Measurements from ENCODE around the gene PRKAR1B.

Gene PRKAR1B

GRCh38 chr7:623464-623863 is 103.6 kb downstream of the PRKAR1B start:
- no peaks in the 10 kb centered on the region for H3K36me3 ChIP-seq (ENCODE audit: control insufficient read depth in 2 of 2, insufficient read depth in 1 of 2, low read length in 2 of 2)
- H3K4me1 ChIP-seq (ENCODE audit: control insufficient read depth, insufficient read depth, low read length), result no peaks in the 10 kb centered on the region
- no peak overlapping the region for H3K4me3 ChIP-seq (ENCODE audit: low read depth, low read length)
- CTCF ChIA-PET, result no interaction called here
- no peaks in the 10 kb centered on the region; the same call in 1 of the 2 replicates for H3K9me3 ChIP-seq (ENCODE audit: control insufficient read depth, insufficient read depth, low read depth, low read length)
- TF ChIP-seq ZFP37 (tag by site-specific recombination; IDR thresholded peaks at IDR 0.05) (no peak), ZNF548 (tag by site-specific recombination; IDR thresholded peaks at IDR 0.05) (no peak), KLF8 (tag by site-specific recombination; IDR thresholded peaks at IDR 0.05) (no peak), OVOL3 (tag by site-specific recombination; IDR thresholded peaks at IDR 0.05) (no peak), ZNF169 (tag by site-specific recombination; IDR thresholded peaks at IDR 0.05) (no peak), ZNF596 (tag by site-specific recombination; IDR thresholded peaks at IDR 0.05) (no peak), ZFP3 (tag by site-specific recombination; IDR thresholded peaks at IDR 0.05; ENCODE audit: low read depth) (no peak), ZNF239 (tag by site-specific recombination; IDR thresholded peaks at IDR 0.05) (no peak), ZNF112 (tag by site-specific recombination; IDR thresholded peaks at IDR 0.05) (no peak), ZNF157 (tag by site-specific recombination; IDR thresholded peaks at IDR 0.05) (no peak), ZNF830 (tag by site-specific recombination; IDR thresholded peaks at IDR 0.05; ENCODE audit: low read depth) (no peak), ZNF629 (tag by site-specific recombination; IDR thresholded peaks at IDR 0.05) (no peak), ZNF133 (tag by site-specific recombination; IDR thresholded peaks at IDR 0.05) (no peak), SP3 (tag by site-specific recombination; IDR thresholded peaks at IDR 0.05) (no peak), ZNF214 (tag by site-specific recombination; IDR thresholded peaks at IDR 0.05; ENCODE audit: borderline replicate concordance) (no peak), ZNF704 (tag by site-specific recombination; IDR thresholded peaks at IDR 0.05) (no peak), WT1 (tag by site-specific recombination; IDR thresholded peaks at IDR 0.05) (no peak)
- TF ChIP-seq, protein P1, sequence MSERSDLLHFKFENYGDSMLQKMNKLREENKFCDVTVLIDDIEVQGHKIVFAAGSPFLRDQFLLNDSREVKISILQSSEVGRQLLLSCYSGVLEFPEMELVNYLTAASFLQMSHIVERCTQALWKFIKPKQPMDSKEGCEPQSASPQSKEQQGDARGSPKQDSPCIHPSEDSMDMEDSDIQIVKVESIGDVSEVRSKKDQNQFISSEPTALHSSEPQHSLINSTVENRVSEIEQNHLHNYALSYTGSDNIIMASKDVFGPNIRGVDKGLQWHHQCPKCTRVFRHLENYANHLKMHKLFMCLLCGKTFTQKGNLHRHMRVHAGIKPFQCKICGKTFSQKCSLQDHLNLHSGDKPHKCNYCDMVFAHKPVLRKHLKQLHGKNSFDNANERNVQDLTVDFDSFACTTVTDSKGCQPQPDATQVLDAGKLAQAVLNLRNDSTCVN (tag by site-specific recombination; optimal IDR thresholded peaks at IDR 0.05), result no peak
- POLR2A ChIA-PET, result no interaction called here
- H3K27ac ChIP-seq (ENCODE audit: extremely low read depth, low read depth, low read length), result no peak overlapping the region

DNA sequence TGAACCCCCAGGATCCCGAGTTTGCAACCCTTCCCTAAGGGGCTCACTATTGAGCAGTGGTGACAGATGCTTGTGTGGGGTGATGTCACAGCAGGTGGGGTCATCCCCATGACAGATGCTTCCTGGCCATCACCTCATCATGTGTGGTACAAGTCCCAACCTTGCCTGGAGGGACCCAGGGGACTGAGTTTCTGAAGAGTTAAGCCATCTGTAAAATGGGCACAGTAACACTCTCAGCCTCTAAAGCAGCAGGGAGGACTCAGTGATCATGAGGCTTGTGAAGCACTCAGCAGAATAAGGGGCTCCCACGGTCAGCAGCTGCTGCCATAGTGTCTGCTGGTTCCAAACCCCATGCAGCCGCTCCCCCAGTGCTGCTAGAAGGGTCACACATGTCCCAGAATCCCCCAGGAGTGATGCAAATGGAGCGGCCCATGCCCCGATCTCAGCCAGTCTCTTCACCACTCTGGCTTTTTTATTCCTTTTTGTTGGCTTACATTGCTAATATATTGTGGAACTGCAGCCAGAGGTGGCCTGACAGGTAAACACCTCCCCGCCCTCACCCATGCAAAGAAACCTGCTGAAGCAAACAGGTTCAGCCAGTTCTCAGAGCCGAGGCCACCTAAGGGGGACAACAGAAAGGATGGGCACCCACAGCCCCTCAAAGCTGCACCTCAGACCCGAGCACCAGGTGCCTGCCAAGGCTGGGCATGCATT is 105.4 kb downstream of the PRKAR1B start:
- ChIA-PET POLR2A (no interaction called here), CTCF (no interaction called here)

More for the DNA sequence above, 105.4 kb downstream of the PRKAR1B start:
- no peaks in the 10 kb centered on the region for H3K4me1 ChIP-seq (ENCODE audit: control insufficient read depth, insufficient read depth, low read length)
- TF ChIP-seq, protein P2, sequence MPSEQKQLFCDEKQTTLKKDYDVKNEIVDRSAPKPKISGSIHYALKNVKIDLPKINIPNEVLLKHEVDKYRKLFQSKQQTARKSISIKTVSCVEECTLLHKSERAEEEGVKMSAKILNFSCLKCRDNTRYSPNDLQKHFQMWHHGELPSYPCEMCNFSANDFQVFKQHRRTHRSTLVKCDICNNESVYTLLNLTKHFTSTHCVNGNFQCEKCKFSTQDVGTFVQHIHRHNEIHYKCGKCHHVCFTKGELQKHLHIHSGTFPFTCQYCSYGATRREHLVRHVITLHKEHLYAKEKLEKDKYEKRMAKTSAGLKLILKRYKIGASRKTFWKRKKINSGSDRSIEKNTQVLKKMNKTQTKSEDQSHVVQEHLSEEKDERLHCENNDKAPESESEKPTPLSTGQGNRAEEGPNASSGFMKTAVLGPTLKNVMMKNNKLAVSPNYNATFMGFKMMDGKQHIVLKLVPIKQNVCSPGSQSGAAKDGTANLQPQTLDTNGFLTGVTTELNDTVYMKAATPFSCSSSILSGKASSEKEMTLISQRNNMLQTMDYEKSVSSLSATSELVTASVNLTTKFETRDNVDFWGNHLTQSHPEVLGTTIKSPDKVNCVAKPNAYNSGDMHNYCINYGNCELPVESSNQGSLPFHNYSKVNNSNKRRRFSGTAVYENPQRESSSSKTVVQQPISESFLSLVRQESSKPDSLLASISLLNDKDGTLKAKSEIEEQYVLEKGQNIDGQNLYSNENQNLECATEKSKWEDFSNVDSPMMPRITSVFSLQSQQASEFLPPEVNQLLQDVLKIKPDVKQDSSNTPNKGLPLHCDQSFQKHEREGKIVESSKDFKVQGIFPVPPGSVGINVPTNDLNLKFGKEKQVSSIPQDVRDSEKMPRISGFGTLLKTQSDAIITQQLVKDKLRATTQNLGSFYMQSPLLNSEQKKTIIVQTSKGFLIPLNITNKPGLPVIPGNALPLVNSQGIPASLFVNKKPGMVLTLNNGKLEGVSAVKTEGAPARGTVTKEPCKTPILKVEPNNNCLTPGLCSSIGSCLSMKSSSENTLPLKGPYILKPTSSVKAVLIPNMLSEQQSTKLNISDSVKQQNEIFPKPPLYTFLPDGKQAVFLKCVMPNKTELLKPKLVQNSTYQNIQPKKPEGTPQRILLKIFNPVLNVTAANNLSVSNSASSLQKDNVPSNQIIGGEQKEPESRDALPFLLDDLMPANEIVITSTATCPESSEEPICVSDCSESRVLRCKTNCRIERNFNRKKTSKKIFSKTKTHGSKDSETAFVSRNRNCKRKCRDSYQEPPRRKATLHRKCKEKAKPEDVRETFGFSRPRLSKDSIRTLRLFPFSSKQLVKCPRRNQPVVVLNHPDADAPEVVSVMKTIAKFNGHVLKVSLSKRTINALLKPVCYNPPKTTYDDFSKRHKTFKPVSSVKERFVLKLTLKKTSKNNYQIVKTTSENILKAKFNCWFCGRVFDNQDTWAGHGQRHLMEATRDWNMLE (tag by site-specific recombination; conservative IDR thresholded peaks at IDR 0.05; ENCODE audit: low read depth), result no peak
- no peak for TF ChIP-seq ZNF514 (tag by site-specific recombination; IDR thresholded peaks at IDR 0.05)
- TF ChIP-seq ZNF629 (tag by site-specific recombination; IDR thresholded peaks at IDR 0.05), result no peak
- no peak for TF ChIP-seq ZNF449 (tag by site-specific recombination; IDR thresholded peaks at IDR 0.05)
- no peak for TF ChIP-seq ZBTB1 (tag by site-specific recombination; IDR thresholded peaks at IDR 0.05)
- TF ChIP-seq ZBTB17 (tag by site-specific recombination; IDR thresholded peaks at IDR 0.05), result no peak
- TF ChIP-seq KLF8 (tag by site-specific recombination; IDR thresholded peaks at IDR 0.05), result no peak
- H3K27ac ChIP-seq (ENCODE audit: extremely low read depth, low read depth, low read length), result no peak overlapping the region
- no peak overlapping the region for H3K4me3 ChIP-seq (ENCODE audit: low read depth, low read length)
- H3K9me3 ChIP-seq (ENCODE audit: control insufficient read depth, insufficient read depth, low read depth, low read length), result no peaks in the 10 kb centered on the region; the same call in 1 of the 2 replicates
- no peaks in the 10 kb centered on the region for H3K36me3 ChIP-seq (ENCODE audit: control insufficient read depth in 2 of 2, insufficient read depth in 1 of 2, low read length in 2 of 2)
